Liver (tissue), 2 donors: Measurements from ENCODE around the gene PREX1.

Source experiments
- HNF4A ChIP-seq, 2 donors: conservative IDR thresholded peaks; 2 replicates each; pipeline ENCODE4 v1.6.1; 2016; ENCODE audit warnings: antibody characterized with exemption in 2 of 2, mild to moderate bottlenecking in 2 of 2
- RAD21 ChIP-seq, 2 donors: IDR thresholded peaks; 2 replicates each; pipeline ENCODE4 v1.6.1; 2016; ENCODE audit warnings: antibody characterized with exemption in 2 of 2, mild to moderate bottlenecking in 2 of 2
- donor health status: healthy.

DNA sequence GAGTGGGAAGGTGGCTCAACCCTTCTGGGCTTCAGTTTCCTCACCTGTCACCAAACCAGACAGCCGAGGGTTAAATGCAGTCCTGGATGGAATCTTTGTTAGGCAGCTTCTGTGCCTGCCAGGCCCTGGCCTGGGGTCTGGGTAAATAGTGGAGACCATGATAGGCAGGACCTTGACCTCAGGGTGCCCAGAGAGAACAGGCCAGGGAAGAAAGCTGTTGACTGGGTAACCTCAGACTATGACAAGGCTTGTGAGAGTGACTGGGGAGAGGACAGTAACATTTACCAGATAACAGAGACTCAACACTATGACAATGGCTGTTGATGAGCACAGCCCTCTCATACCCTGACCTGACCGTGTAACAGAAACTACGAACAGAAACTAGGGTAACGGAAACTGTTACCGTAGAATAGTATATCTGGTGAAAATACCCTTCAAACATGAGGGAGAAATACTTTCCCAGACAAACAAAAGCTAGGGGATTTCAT is 218.3 kb downstream of the PREX1 start:
- TF ChIP-seq HNF4A (conservative IDR thresholded peaks at IDR 0.05) (no peak), RAD21 (IDR thresholded peaks at IDR 0.05) (no peak)
